Stimulated activated naive CD8-positive, alpha-beta T cell treated with anti-CD3 and anti-CD28 coated beads, Interleukin-15, Interleukin-2, amounts not matched to agents 100 ng/mL and 50 ng/mL, for 24 hours (primary cell): Measurements from ENCODE around the gene DEFB132.
A peak's percentile ranks its signal among the peaks of the same experiment; 100 is the strongest.

ENCODE experiments used
- H3K27ac Mint-ChIP-seq: one replicate; pipeline ENCODE4 v1.8.0; 2021; ENCODE audit warnings: mild to moderate bottlenecking, mixed read lengths
- H3K27me3 Mint-ChIP-seq: one replicate; pipeline ENCODE4 v1.8.0; 2021; ENCODE audit warnings: mixed read lengths
- H3K36me3 Mint-ChIP-seq: one replicate; pipeline ENCODE4 v1.8.0; 2021; ENCODE audit warnings: low read depth, mixed read lengths
- H3K4me1 Mint-ChIP-seq: one replicate; pipeline ENCODE4 v1.8.0; 2021; ENCODE audit warnings: low read depth, mixed read lengths
- H3K4me3 Mint-ChIP-seq: one replicate; pipeline ENCODE4 v1.8.0; 2021; ENCODE audit warnings: mild to moderate bottlenecking, mixed read lengths
- H3K9me3 Mint-ChIP-seq: one replicate; pipeline ENCODE4 v1.8.0; 2021; ENCODE audit warnings: mixed read lengths

DEFB132 gene

GRCh38 chr20:276620-277495 is 19.3 kb downstream of the DEFB132 start:
- Mint-ChIP-seq H3K4me3 (no peak overlapping the region), H3K36me3 (peaks cover 8% of the 10 kb centered on the region), H3K4me1 (no peaks in the 10 kb centered on the region), H3K27ac (no peak overlapping the region), H3K27me3 (no peaks in the 10 kb centered on the region), H3K9me3 (no peaks in the 10 kb centered on the region)

- H3K27ac Mint-ChIP-seq = no peak overlapping the region
- H3K9me3 Mint-ChIP-seq = no peaks in the 10 kb centered on the region
- H3K36me3 Mint-ChIP-seq = peaks cover 8% of the 10 kb centered on the region
- H3K4me1 Mint-ChIP-seq = no peaks in the 10 kb centered on the region
- H3K27me3 Mint-ChIP-seq = no peaks in the 10 kb centered on the region
- H3K4me3 Mint-ChIP-seq = no peak overlapping the region
Measured at GRCh38 chr20:277496-277781, 19.9 kb downstream of the DEFB132 start.

GRCh38 chr20:278181-278580 is 20.7 kb downstream of the DEFB132 start:
- Mint-ChIP-seq H3K36me3 (peaks cover 8% of the 10 kb centered on the region), H3K27ac (no peak overlapping the region), H3K9me3 (no peaks in the 10 kb centered on the region), H3K4me3 (no peak overlapping the region), H3K27me3 (no peaks in the 10 kb centered on the region), H3K4me1 (no peaks in the 10 kb centered on the region)

- Mint-ChIP-seq H3K9me3 (no peaks in the 10 kb centered on the region), H3K4me1 (no peaks in the 10 kb centered on the region), H3K27me3 (no peaks in the 10 kb centered on the region), H3K4me3 (no peak overlapping the region), H3K36me3 (peaks cover 8% of the 10 kb centered on the region), H3K27ac (no peak overlapping the region)
Measured at GRCh38 chr20:278607-279571, 21.4 kb downstream of the DEFB132 start.

GRCh38 chr20:284172-284571 is 26.6 kb downstream of the DEFB132 start:
- Mint-ChIP-seq H3K9me3 (no peaks in the 10 kb centered on the region), H3K4me1 (no peaks in the 10 kb centered on the region), H3K27ac (no peak overlapping the region), H3K36me3 (no peaks in the 10 kb centered on the region), H3K4me3 (no peak overlapping the region), H3K27me3 (no peaks in the 10 kb centered on the region)

- no peak overlapping the region for H3K27ac Mint-ChIP-seq
- no peaks in the 10 kb centered on the region for H3K36me3 Mint-ChIP-seq
- no peaks in the 10 kb centered on the region for H3K27me3 Mint-ChIP-seq
- no peaks in the 10 kb centered on the region for H3K9me3 Mint-ChIP-seq
- no peak overlapping the region for H3K4me3 Mint-ChIP-seq
- H3K4me1 Mint-ChIP-seq = peaks cover 7% of the 10 kb centered on the region
Measured at GRCh38 chr20:286508-286907, 29.0 kb downstream of the DEFB132 start.

GRCh38 chr20:288956-289692 is 31.6 kb downstream of the DEFB132 start:
- H3K27me3 Mint-ChIP-seq = no peaks in the 10 kb centered on the region
- H3K9me3 Mint-ChIP-seq = no peaks in the 10 kb centered on the region
- H3K4me3 Mint-ChIP-seq = no peak overlapping the region
- peaks cover 7% of the 10 kb centered on the region for H3K4me1 Mint-ChIP-seq
- H3K27ac Mint-ChIP-seq = no peak overlapping the region
- no peaks in the 10 kb centered on the region for H3K36me3 Mint-ChIP-seq

GRCh38 chr20:289693-290083 is 32.2 kb downstream of the DEFB132 start:
- H3K4me3 Mint-ChIP-seq = no peak overlapping the region
- H3K27me3 Mint-ChIP-seq = no peaks in the 10 kb centered on the region
- H3K4me1 Mint-ChIP-seq = peaks cover 7% of the 10 kb centered on the region
- no peak overlapping the region for H3K27ac Mint-ChIP-seq
- no peaks in the 10 kb centered on the region for H3K36me3 Mint-ChIP-seq
- H3K9me3 Mint-ChIP-seq = no peaks in the 10 kb centered on the region

- H3K27ac Mint-ChIP-seq = no peak within 1 kb of the TSS
- H3K4me3 Mint-ChIP-seq = no peak within 1 kb of the TSS
- H3K4me1 Mint-ChIP-seq = peaks cover 7% of the 10 kb centered on the region
- H3K36me3 Mint-ChIP-seq = no peaks in the 10 kb centered on the region
- no peaks in the 10 kb centered on the region for H3K9me3 Mint-ChIP-seq
- H3K27me3 Mint-ChIP-seq = no peaks in the 10 kb centered on the region
Measured at GRCh38 chr20:290084-290831, 32.7 kb downstream of the DEFB132 start, which contains the start of gene C20orf96. Gene C20orf96 (minus strand): TSS chr20:290750. CDS start chr20:290610, 140 bp downstream.

- Mint-ChIP-seq H3K27ac (no peak overlapping the region), H3K36me3 (peaks cover 15% of the 10 kb centered on the region), H3K27me3 (no peaks in the 10 kb centered on the region), H3K4me1 (peaks cover 24% of the 10 kb centered on the region), H3K4me3 (no peak overlapping the region), H3K9me3 (no peaks in the 10 kb centered on the region)
Measured at GRCh38 chr20:294602-295001, 37.1 kb downstream of the DEFB132 start.

- H3K4me3 Mint-ChIP-seq = peak overlapping the region; percentile 89
- H3K4me1 Mint-ChIP-seq = peaks cover 31% of the 10 kb centered on the region
- peak overlapping the region; percentile 16 for H3K27ac Mint-ChIP-seq
- no peaks in the 10 kb centered on the region for H3K9me3 Mint-ChIP-seq
- peaks cover 26% of the 10 kb centered on the region for H3K36me3 Mint-ChIP-seq
- no peaks in the 10 kb centered on the region for H3K27me3 Mint-ChIP-seq
Measured at GRCh38 chr20:295804-296203, 38.3 kb downstream of the DEFB132 start.

- Mint-ChIP-seq H3K4me1 (peaks cover 46% of the 10 kb centered on the region), H3K9me3 (no peaks in the 10 kb centered on the region), H3K4me3 (peak within 1 kb of the TSS; percentile 92), H3K27me3 (no peaks in the 10 kb centered on the region), H3K36me3 (peaks cover 26% of the 10 kb centered on the region), H3K27ac (peak within 1 kb of the TSS; percentile 96)
Measured at GRCh38 chr20:297098-297924, 39.8 kb downstream of the DEFB132 start, which contains the start of gene ZCCHC3. Gene ZCCHC3 (plus strand): TSS chr20:297570. CDS start chr20:297587, 17 bp downstream.

- H3K27me3 Mint-ChIP-seq = no peaks in the 10 kb centered on the region
- peak overlapping the region; percentile 92 for H3K4me3 Mint-ChIP-seq
- H3K36me3 Mint-ChIP-seq = peaks cover 26% of the 10 kb centered on the region
- H3K27ac Mint-ChIP-seq = peak overlapping the region; percentile 93
- H3K4me1 Mint-ChIP-seq = peaks cover 49% of the 10 kb centered on the region
- no peaks in the 10 kb centered on the region for H3K9me3 Mint-ChIP-seq
Measured at GRCh38 chr20:297925-298775, 40.6 kb downstream of the DEFB132 start.
